Lower lobe of right lung (tissue), 2 donors: ENCODE results near the gene MX2. TPM values are rescaled to one million over a fixed set of nuclear protein-coding genes. Genes with fewer than 3 reads are reported as not detected.

Experiments used
- ATAC-seq, 2 donors: fragments of 200-7000 bp; cut with Tn5 transposase; one replicate each; pipeline ENCODE4 v1.9.1; 2020 to 2022; ENCODE audit warnings: mild to moderate bottlenecking in 2 of 2, moderate library complexity in 2 of 2
- DNase-seq: peaks from one replicate; pipeline ENCODE4 v3.0.0-alpha.2; 2020
- H3K27ac ChIP-seq: fragments of 200-600 bp; one replicate; pipeline ENCODE4 v1.8.0; 2022
- H3K27me3 ChIP-seq: fragments of 200-600 bp; one replicate; pipeline ENCODE4 v1.8.0; 2022; ENCODE audit warnings: low read depth
- H3K36me3 ChIP-seq: fragments of 200-600 bp; one replicate; pipeline ENCODE4 v1.8.0; 2022; ENCODE audit warnings: mild to moderate bottlenecking
- H3K4me1 ChIP-seq: fragments of 200-600 bp; one replicate; pipeline ENCODE4 v1.8.0; 2022
- H3K4me3 ChIP-seq: fragments of 200-600 bp; one replicate; pipeline ENCODE4 v1.8.0; 2022; ENCODE audit warnings: mild to moderate bottlenecking
- H3K9me3 ChIP-seq: fragments of 200-600 bp; one replicate; pipeline ENCODE4 v1.8.0; 2022
- intact Hi-C: fragments of 100-400 bp; cut with DNase I; formaldehyde crosslinking; loops from one replicate; pipeline ENCODE4 v1.11.0; 2022
- total RNA-seq: library from RNA; stranded (reverse); fragmentation: NEBNext Ultra II Directional; extraction: Animal tissue kit (Norgen Biotek cat#: 25700); gene quantifications from one replicate; pipeline ENCODE4 v1.2.1, GENCODE V29; 2021
- TF ChIP-seq, protein P1 (sequence below): fragments of 200-600 bp; IDR thresholded peaks from one replicate; pipeline ENCODE4 v1.8.0; 2022; ENCODE audit warnings: antibody characterized with exemption, mild to moderate bottlenecking
- donor health status: DM: no; HTN: yes; CAD: no; lungs with severe emphysema.

MX2 gene
- total RNA-seq, 1 donor from 2014 or later = 35.5 TPM

DNA sequence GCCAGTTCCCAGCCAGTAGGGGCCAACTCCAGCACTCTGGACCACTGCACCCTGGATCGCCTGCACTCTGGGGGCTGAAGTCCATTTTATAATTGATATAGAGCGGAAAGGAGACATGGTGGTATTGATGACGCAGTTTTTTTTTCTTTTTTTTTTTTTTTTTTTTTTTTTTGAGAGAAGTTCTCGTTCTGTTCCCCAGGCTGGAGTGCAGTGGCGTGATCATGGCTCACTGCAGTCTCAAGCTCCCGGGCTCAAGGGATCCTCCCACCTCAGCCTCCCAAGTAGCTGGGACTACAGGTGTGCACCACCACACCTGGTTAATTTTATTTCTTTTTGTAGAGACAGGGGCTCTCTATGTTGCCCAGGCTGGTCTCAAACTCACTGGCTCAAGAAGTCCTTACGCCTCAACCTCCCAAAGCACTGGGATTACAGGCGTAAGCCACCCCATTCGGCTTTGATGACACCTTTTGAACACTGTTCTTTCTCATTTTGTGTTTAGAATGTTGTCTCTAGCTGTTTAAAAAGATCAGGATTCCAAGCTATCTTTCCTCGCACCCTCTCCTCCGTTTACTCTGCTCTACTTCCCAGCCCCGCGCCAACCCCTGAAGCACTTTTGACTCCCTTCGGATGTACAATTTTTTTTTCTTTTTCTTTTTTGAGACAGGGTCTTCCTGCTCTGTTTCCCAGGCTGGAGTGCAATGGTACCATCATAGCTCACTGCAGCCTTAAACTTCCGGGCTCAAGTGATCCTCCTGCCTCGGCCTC lies 960 bp downstream of the MX2 start:
- H3K4me3 ChIP-seq = peak overlapping the region; percentile 50
- ATAC-seq = no peak
- H3K36me3 ChIP-seq = peaks cover 6% of the 10 kb centered on the region
- H3K27me3 ChIP-seq = no peaks in the 10 kb centered on the region
- intact Hi-C loops = no loop called here
- no peaks in the 10 kb centered on the region for H3K9me3 ChIP-seq
- TF ChIP-seq, protein P1, sequence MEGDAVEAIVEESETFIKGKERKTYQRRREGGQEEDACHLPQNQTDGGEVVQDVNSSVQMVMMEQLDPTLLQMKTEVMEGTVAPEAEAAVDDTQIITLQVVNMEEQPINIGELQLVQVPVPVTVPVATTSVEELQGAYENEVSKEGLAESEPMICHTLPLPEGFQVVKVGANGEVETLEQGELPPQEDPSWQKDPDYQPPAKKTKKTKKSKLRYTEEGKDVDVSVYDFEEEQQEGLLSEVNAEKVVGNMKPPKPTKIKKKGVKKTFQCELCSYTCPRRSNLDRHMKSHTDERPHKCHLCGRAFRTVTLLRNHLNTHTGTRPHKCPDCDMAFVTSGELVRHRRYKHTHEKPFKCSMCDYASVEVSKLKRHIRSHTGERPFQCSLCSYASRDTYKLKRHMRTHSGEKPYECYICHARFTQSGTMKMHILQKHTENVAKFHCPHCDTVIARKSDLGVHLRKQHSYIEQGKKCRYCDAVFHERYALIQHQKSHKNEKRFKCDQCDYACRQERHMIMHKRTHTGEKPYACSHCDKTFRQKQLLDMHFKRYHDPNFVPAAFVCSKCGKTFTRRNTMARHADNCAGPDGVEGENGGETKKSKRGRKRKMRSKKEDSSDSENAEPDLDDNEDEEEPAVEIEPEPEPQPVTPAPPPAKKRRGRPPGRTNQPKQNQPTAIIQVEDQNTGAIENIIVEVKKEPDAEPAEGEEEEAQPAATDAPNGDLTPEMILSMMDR = no peak
- H3K27ac ChIP-seq = peak overlapping the region; percentile 90
- H3K4me1 ChIP-seq = peaks cover 22% of the 10 kb centered on the region
- DNase-seq = no peak

DNA sequence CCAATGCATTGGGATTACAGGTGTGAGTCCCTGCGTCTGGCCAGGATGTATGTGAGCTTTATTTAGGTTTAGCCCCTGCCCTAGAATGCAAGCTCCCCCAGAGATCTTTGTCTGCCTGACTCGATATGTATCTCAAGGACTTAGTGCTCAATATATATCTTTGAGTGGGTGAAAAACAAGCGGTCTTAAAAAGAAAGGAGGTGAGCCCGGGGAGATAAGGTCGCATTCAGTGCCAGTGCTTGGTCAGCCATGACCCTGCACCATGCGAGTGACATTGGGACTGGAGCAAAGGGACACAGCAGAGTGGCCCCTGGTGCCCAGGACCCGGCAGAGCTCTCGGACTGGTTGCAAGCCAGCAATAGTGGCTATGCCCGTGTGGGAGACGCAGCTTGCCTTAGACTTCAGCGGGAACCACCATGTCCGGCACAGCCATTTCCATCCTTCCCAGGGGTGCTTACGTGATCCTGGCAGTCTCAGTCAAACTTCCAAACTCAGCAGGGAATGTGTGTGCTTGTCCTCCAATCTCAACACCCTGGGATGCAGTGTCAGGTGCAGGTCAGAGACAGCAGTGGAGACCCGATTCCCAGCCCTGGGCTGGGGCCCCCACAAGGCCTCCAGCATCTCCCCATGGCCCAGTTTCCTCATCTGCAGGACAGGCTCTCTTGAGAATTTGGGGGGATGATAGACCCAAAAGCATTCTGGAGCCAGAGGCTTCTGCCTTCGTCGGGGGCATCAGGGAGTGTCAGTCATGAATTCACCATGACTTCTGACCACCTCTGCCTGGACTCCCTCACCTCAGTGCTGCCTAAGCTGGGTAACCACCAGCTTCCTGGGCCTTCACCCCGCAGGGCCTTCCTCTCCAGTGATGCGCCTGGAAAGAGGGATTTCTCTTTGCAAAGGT lies 1.8 kb downstream of the MX2 start:
- Histone ChIP-seq H3K4me3 (peak overlapping the region; percentile 50), H3K4me1 (peaks cover 22% of the 10 kb centered on the region), H3K27ac (peak overlapping the region; percentile 90), H3K36me3 (peaks cover 6% of the 10 kb centered on the region), H3K27me3 (no peaks in the 10 kb centered on the region), H3K9me3 (no peaks in the 10 kb centered on the region)
- intact Hi-C loops = no loop called here
- TF ChIP-seq, protein P1 = no peak
- no peak for ATAC-seq
- no peak for DNase-seq

DNA sequence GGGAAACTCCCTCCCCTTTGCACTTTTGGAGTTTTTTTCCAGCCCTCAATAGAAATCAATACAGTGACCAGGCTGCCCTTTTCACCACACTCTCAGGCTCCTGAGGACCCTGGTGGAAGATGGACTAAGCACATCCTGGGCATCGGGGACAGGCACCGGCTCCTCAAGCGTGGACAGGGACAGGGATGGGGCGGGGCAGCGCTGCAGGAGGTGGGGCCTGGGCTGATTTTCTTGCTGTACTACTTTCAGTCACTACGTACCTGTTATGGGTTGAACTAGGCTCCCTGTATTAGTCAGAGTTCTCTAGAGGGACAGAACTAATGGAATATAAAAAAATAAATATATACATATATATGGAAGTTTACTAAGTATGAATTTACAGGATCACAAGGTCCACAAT lies 2.5 kb downstream of the MX2 start:
- Histone ChIP-seq H3K9me3 (no peaks in the 10 kb centered on the region), H3K27ac (no peak overlapping the region), H3K4me1 (peaks cover 27% of the 10 kb centered on the region), H3K27me3 (no peaks in the 10 kb centered on the region), H3K4me3 (no peak overlapping the region), H3K36me3 (peaks cover 6% of the 10 kb centered on the region)
- intact Hi-C loops = no loop called here
- ATAC-seq = no peak
- no peak for DNase-seq
- TF ChIP-seq, protein P1 = no peak

DNA sequence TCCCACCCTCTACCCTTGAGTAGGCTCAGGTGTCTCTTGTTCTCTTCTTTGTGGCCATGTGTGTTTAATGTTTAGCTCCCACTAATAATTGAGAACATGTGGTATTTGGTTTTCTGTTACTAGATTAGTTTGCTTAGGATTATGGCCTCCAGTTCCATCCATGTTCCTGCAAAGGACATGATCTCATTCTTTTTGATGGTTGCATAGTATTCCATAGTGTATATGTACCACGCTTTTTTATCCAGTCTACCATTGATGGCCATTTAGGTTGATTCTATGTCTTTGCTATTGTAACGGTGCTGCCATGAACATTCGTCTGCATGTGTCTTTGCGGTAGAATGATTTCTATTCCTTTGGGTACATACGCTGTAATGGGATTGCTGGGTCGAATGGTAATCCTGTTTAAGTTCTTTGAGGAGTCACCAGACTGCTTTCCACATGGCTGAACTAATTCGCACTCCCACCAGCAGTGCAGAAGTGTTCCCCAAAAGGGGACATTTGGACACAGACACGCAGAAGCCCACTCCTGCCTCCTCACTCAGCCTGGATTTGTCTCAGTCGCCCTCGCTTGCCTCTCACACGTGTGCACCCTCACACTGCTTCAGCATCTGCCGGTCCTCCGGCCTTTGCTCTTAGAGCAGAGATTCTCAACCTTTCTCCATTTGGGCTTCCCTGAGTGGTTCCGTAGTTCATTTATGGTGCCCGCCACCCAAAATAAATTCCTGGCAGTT lies 3.7 kb downstream of the MX2 start:
- no peak overlapping the region for H3K27ac ChIP-seq
- H3K4me3 ChIP-seq = no peak overlapping the region
- H3K27me3 ChIP-seq = no peaks in the 10 kb centered on the region
- H3K4me1 ChIP-seq = peaks cover 33% of the 10 kb centered on the region
- intact Hi-C loops = no loop called here
- peaks cover 6% of the 10 kb centered on the region for H3K36me3 ChIP-seq
- TF ChIP-seq, protein P1 = no peak
- no peak for DNase-seq
- ATAC-seq = no peak
- H3K9me3 ChIP-seq = no peaks in the 10 kb centered on the region

DNA sequence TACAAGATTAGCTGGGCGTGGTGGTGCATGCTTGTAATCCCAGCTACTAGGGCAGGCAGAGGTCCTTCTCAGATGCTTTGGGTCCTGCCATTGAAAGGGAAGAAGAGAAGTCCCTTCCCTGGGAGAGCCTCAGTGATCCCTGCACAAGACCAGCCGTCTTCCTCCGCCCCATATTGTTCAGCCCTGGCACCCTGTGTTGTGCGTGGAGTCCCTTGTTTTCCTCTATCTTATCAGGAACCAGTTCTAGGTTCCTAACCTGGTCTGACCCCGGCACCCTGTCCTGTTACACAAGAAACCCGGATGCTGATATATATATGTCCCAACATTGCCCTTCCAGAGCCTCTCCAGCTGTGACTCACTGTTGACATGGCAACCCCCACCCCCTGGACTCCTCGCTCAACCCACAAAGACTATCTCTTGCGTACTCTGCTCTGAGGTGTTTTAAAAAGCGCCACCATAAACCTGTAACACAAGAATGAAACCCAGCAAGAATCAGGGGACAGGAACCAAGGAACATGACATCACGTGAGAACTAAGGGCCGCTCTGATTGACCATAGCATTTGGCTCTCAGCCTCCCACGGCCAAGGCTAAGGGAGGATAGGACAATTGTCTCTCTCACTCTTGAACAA lies 4.8 kb downstream of the MX2 start:
- DNase-seq = peak; percentile 82
- intact Hi-C loops = no loop called here
- Histone ChIP-seq H3K36me3 (peaks cover 6% of the 10 kb centered on the region), H3K27me3 (no peaks in the 10 kb centered on the region), H3K27ac (no peak overlapping the region), H3K4me3 (no peak overlapping the region), H3K9me3 (no peaks in the 10 kb centered on the region), H3K4me1 (peaks cover 28% of the 10 kb centered on the region)
- ATAC-seq = peak; percentile 51 to 70
- TF ChIP-seq, protein P1 = no peak
